22Rv1 (cell line): ENCODE results near the gene HLA-DQB1.

Experiments
- ZFX ChIP-seq: fragments of 450-650 bp; IDR thresholded peaks from 2 replicates; pipeline ENCODE4 v1.6.1; 2017; ENCODE audit warnings: antibody characterized with exemption, borderline replicate concordance
- TF ChIP-seq, protein P1 (sequence below): fragments of 450-650 bp; IDR thresholded peaks from 2 replicates; pipeline ENCODE4 v1.5.1; 2017; ENCODE audit warnings: mild to moderate bottlenecking

DNA sequence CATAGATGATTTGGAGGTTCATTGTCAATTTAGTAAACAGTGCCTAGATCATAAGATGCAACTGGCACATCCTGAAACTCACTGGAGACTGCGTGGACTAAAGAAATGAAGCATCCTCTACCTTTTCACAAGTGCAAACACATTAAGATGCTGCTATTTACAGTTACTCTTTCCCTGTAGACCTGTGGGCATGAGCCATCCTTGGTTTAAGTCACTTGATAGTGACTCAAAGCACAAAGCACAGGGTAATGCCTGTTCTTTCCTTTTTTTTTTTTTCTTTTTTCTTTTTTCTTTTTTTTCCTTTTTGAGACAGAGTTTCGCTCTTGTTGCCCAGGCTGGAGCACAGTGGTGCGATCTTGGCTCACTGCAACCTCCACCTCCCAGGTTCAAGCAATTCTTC, 39.2 kb downstream of the HLA-DQB1 start:
- TF ChIP-seq, protein P1, sequence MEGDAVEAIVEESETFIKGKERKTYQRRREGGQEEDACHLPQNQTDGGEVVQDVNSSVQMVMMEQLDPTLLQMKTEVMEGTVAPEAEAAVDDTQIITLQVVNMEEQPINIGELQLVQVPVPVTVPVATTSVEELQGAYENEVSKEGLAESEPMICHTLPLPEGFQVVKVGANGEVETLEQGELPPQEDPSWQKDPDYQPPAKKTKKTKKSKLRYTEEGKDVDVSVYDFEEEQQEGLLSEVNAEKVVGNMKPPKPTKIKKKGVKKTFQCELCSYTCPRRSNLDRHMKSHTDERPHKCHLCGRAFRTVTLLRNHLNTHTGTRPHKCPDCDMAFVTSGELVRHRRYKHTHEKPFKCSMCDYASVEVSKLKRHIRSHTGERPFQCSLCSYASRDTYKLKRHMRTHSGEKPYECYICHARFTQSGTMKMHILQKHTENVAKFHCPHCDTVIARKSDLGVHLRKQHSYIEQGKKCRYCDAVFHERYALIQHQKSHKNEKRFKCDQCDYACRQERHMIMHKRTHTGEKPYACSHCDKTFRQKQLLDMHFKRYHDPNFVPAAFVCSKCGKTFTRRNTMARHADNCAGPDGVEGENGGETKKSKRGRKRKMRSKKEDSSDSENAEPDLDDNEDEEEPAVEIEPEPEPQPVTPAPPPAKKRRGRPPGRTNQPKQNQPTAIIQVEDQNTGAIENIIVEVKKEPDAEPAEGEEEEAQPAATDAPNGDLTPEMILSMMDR, result no peak
- TF ChIP-seq ZFX, result no peak
